ENCODE measurements around the gene STX1B. TPM values are rescaled to one million over a fixed set of nuclear protein-coding genes. Genes with fewer than 3 reads are reported as not detected.
"Not testable (repeated sequence)": the region's sequence is repeated elsewhere in the genome, so short reads cannot be mapped to it uniquely, and the experiment has no call there.

The STX1B gene
- total RNA-seq, 2 donors from 2014 or later = 0.95 to 1.1 TPM

GRCh38 chr16:31020536-31020935 is 10.1 kb upstream of the STX1B start:
- no peak for DNase-seq (ENCODE audit: low spot score)
- intact Hi-C loops (cut with DNase I) = no loop called here

- DNase-seq (ENCODE audit: low spot score); intact Hi-C loops (cut with DNase I): not testable (repeated sequence)
Measured at GRCh38 chr16:31017756-31018155, 7.3 kb upstream of the STX1B start.

- DNase-seq (ENCODE audit: low spot score) = no peak
- intact Hi-C loops (cut with DNase I) = no loop called here
Measured at GRCh38 chr16:31016018-31016417, 5.6 kb upstream of the STX1B start.

- DNase-seq (ENCODE audit: low spot score); intact Hi-C loops (cut with DNase I): not testable (repeated sequence)
Measured at GRCh38 chr16:31013292-31013691, 2.9 kb upstream of the STX1B start.

- DNase-seq (ENCODE audit: low spot score); intact Hi-C loops (cut with DNase I): not testable (repeated sequence)
Measured at GRCh38 chr16:31011815-31012214, 1.4 kb upstream of the STX1B start.

- DNase-seq (ENCODE audit: low spot score) = no peak
- intact Hi-C loops (cut with DNase I) = no loop called here
Measured at GRCh38 chr16:31009894-31010584, 399 bp downstream of the STX1B start.

- intact Hi-C loops (cut with DNase I) = no loop called here
- no peak for DNase-seq (ENCODE audit: low spot score)
Measured at GRCh38 chr16:31009120-31009519, 1.3 kb downstream of the STX1B start.

- no peak for DNase-seq (ENCODE audit: low spot score)
- intact Hi-C loops (cut with DNase I) = no loop called here
Measured at GRCh38 chr16:31008551-31008950, 1.9 kb downstream of the STX1B start.

GRCh38 chr16:31008149-31008548 is 2.3 kb downstream of the STX1B start:
- intact Hi-C loops (cut with DNase I) = no loop called here
- DNase-seq (ENCODE audit: low spot score) = no peak

GRCh38 chr16:31007684-31008083 is 2.8 kb downstream of the STX1B start:
- DNase-seq (ENCODE audit: low spot score) = no peak
- intact Hi-C loops (cut with DNase I) = no loop called here

GRCh38 chr16:31006589-31006988 is 3.8 kb downstream of the STX1B start:
- no peak for DNase-seq (ENCODE audit: low spot score)
- intact Hi-C loops (cut with DNase I) = no loop called here

GRCh38 chr16:31006086-31006385 is 4.4 kb downstream of the STX1B start:
- DNase-seq (ENCODE audit: low spot score) = no peak
- intact Hi-C loops (cut with DNase I) = no loop called here

- DNase-seq (ENCODE audit: low spot score) = no peak
- intact Hi-C loops (cut with DNase I) = no loop called here
Measured at GRCh38 chr16:31005350-31006085, 4.9 kb downstream of the STX1B start.

GRCh38 chr16:31004658-31005057 is 5.8 kb downstream of the STX1B start:
- intact Hi-C loops (cut with DNase I) = no loop called here
- DNase-seq (ENCODE audit: low spot score) = no peak

- intact Hi-C loops (cut with DNase I) = no loop called here
- no peak for DNase-seq (ENCODE audit: low spot score)
Measured at GRCh38 chr16:31003744-31004143, 6.7 kb downstream of the STX1B start.

- intact Hi-C loops (cut with DNase I) = no loop called here
- no peak for DNase-seq (ENCODE audit: low spot score)
Measured at GRCh38 chr16:31002862-31003341, 7.5 kb downstream of the STX1B start.

GRCh38 chr16:31002250-31002700 is 8.2 kb downstream of the STX1B start:
- DNase-seq (ENCODE audit: low spot score) = no peak
- intact Hi-C loops (cut with DNase I) = no loop called here

- DNase-seq (ENCODE audit: low spot score) = no peak
- intact Hi-C loops (cut with DNase I) = no loop called here
Measured at GRCh38 chr16:31001507-31002249, 8.8 kb downstream of the STX1B start.

GRCh38 chr16:31000671-31001382 is 9.6 kb downstream of the STX1B start:
- DNase-seq (ENCODE audit: low spot score) = no peak
- intact Hi-C loops (cut with DNase I) = no loop called here

All from posterior vena cava (tissue), 2 donors.